NCI-H526 treated with DMSO at 0.1 percent for 48 hours (cell line): ENCODE data around the gene EIF4ENIF1.
"Not testable (repeated sequence)": the region's sequence is repeated elsewhere in the genome, so short reads cannot be mapped to it uniquely, and the experiment has no call there.

ENCODE experiments used
- DNase-seq: peaks from one replicate; lab custom pipeline; 2025; lab: John Stamatoyannopoulos, UW

EIF4ENIF1 gene, protein sequence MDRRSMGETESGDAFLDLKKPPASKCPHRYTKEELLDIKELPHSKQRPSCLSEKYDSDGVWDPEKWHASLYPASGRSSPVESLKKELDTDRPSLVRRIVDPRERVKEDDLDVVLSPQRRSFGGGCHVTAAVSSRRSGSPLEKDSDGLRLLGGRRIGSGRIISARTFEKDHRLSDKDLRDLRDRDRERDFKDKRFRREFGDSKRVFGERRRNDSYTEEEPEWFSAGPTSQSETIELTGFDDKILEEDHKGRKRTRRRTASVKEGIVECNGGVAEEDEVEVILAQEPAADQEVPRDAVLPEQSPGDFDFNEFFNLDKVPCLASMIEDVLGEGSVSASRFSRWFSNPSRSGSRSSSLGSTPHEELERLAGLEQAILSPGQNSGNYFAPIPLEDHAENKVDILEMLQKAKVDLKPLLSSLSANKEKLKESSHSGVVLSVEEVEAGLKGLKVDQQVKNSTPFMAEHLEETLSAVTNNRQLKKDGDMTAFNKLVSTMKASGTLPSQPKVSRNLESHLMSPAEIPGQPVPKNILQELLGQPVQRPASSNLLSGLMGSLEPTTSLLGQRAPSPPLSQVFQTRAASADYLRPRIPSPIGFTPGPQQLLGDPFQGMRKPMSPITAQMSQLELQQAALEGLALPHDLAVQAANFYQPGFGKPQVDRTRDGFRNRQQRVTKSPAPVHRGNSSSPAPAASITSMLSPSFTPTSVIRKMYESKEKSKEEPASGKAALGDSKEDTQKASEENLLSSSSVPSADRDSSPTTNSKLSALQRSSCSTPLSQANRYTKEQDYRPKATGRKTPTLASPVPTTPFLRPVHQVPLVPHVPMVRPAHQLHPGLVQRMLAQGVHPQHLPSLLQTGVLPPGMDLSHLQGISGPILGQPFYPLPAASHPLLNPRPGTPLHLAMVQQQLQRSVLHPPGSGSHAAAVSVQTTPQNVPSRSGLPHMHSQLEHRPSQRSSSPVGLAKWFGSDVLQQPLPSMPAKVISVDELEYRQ

DNA sequence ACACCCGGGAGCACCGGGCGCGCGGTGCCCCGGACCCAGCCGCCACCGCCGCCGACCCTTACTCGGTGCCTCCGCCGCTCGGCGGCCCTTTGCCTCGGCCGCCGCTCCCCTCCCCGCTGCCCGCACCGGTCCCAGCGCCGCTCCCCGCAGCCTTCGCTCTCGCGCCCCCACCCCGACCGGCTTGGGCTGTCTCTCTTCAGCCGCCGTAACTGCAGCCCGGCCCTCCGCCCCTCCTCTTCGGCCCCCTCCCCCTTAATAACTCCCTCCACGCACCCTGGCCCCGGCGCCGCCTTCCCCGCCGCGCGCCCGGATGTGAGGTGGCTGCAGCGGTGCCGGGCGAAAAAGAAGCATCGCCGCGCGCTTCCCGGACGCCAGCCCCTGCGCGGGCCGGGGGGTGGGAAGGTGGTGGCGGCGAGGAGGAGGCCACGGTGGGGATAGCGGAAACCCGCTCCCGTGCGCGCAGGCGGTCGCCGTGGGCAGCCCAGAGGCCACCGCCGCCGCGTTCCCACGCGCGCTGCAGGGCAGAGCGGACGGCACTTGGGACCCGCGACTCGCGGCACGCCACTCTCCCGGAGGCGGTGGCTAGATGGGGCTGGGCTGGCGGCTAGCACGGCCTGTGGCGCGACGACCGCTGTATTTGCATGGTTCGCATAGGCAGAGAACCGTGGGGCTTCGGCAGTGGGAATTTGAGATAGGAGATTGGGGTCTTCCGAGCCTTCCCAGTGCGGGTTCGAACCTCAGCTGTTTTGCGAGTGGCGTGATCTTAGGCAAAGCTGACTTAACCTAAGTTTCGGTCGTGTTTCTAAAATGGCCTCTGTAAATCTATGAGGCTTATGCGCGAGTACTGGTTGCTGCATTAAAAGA, at the start of gene EIF4ENIF1:
Gene EIF4ENIF1, minus strand, starts transcription at position 211 of the 864 bp plus-strand sequence. CDS start 1,124 bp downstream, outside the sequence.
- DNase-seq: peak; percentile 57

DNA sequence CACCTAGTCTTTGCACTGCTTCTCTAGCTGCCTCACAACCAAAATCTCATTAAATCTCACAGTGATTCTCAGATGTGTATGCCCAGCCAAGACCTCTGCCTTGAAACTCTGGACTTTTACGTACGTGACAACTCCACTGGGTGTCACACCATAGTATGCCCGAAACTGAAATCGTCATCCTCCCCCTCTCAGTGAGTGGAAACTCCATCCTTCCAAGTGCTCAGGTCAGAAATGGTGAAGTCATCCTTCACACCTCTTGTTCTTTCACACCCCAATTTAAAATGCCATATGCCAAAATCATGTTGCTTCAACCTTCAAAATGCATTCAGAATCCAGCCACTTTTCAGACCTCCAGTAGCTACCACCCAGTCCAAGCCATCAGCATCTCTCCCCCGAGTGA, 49.2 kb upstream of the EIF4ENIF1 start:
- DNase-seq: no peak

DNA sequence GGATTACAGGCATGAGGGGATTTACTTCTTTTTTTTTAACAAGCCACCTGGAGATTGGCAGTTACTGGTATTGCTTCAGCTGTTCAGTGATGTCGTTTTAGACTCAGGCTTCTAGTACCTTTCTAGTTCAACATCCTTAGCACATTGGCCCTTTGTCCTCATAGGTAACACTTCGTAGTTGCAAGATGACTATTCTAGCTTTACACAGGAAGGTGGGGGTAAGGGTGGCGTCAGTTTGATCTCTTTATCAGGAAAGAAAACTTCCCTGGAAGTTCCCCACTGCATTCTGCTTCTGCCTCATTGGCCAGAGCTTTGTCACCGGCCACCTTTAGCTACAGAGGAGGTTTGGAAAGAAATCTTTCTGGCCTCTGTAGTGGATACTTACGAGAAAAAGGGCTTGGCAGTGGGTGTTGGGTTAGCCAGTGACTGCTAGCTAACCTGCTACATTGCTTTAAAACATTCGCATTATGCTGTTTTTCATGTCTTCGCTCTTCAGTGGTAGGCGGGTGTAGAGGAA, 47.4 kb upstream of the EIF4ENIF1 start:
- no peak for DNase-seq

DNA sequence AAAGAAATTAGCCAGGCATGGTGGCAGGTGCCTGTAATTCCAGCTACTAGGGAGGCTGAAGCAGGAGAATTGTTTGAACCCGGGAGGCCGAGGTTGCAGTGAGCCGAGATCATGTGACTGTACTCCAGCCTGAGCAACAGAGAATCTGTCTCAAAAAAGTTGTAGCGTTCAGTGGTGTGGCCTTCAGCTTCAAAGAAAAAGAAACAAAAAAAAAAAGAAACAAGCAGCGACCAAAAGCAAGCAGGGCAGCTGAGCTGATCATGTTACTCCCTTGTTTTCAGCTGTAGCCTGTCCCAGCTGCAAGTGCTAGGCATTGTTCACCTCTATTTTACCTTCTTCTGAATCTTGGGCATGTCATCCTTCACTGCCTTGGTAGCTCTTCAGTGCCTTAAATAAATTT, 43.7 kb upstream of the EIF4ENIF1 start:
- no peak for DNase-seq

DNA sequence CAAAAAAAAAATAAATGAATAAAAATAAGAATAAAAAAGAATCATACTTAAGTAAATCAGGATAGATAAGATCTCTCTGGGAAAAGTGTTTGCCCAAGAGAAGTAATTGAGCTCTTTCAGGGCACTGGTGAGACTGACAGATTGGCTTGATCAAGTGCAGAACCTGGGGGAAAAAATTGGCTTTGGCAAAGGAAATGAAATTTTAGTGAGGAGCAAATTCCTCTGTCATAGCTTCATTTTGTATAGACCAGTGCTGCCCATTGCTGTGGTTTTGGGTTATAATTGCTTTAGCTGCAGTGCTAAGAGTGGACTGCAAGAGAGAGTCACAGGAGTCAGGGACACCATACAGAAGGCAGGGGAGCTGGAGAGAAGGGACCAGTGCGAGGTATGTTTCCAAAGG, 42.4 kb upstream of the EIF4ENIF1 start:
- no peak for DNase-seq

DNA sequence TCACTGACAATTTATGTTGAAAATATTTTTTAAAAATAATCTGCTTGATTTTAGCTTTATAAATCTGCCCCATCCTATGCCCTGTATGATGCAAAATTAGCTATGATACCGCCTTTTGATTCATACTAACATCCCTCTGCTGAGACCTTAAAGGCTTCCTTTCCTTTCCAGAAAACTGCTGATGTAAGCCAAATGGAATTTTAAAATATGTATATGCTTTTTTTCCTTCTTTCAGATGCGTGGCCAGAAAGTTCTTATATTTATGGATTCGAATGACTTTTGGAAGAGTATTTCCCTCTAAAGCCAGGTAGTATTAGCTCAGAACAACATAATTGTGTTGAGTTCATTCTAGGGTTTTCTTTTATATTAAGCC, 41.2 kb upstream of the EIF4ENIF1 start:
- DNase-seq: no peak

DNA sequence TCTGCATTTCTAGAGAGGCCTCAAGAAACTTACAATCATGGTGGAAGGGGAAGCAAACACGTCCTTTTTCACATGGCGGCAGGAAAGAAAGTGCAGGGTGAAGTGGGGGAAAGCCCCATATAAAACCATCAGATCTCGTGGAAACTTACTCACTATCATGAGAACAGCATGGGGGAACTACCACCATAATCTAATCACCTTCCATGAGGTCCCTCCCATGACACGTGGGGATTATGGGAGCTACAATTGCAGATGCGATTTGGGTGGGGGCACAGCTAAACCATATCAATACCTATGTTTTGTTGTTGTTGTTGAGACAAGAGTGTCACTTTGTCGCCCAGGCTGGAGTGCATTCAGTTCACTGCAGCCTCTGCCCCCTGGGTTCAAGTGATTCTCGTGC, 36.6 kb upstream of the EIF4ENIF1 start:
- DNase-seq: no peak

DNA sequence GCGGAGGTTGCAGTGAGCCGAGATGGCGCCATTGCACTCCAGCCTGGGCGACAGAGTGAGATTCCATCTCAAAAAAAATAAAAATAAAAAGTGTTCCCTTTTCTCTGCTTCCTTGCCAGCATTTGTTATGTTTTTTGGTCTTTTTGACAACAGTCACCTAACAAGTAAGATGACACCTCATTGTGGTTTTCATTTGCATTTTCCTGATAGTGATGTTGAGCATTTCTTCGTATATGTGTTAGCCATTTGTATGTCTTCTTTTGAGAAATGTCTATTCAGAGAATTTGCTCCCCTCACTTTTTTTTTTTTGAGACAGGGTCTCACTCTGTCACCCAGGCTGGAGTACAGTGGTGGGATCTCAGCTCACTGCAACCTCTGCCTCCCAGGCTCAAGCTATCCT, 34.5 kb upstream of the EIF4ENIF1 start:
- not testable (repeated sequence) for DNase-seq

DNA sequence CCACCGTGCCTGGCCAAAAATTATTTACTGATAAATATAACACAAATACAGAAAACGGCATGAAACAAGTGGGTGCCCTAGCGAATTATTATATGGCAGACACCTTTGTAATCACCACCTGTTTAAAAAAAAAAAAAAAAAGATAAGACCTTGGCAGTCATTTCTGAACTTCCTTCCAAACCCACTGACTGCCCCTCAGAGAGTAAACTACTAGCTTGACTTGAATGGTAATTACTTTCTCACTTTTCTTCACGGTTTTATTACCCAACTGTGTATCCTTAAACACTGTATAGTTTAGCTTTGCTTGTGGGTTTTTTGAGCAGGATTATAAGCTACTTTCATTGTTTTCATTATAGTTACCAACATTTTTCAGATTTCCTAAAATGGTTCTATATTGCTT, 30.4 kb upstream of the EIF4ENIF1 start:
- DNase-seq: no peak

DNA sequence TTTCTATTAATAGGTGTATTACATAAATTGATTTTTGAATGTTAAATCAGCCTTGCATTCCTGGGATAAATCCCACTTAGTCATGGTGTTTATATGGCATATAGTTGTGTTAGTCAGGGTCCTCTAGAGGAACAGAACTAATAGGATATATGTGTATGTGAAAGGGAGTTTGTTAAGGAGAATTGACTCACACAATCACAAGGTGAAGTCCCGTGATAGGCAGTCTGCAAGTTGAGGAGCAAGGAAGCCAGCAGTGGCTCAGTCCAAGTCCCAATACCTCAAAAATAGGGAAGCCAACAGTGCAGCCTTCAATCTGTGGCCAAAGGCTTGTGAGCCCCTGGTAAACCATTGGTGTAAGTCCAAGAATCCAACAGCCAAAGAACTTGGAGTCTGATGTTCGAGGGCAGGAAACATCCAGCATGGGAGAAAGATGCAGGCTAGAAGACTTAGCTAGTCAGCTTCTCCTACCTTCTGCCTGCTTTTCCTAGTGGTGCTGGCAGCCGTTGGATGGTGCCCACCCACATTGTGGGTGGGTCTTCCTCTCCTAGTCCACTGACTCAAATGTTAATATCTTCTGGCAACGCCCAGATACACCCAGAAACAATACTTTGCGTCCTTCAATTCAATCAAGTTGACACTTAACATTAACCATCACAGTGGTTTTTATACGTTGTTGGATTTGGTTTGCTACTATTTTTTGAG, 19.6 kb upstream of the EIF4ENIF1 start:
- no peak for DNase-seq

DNA sequence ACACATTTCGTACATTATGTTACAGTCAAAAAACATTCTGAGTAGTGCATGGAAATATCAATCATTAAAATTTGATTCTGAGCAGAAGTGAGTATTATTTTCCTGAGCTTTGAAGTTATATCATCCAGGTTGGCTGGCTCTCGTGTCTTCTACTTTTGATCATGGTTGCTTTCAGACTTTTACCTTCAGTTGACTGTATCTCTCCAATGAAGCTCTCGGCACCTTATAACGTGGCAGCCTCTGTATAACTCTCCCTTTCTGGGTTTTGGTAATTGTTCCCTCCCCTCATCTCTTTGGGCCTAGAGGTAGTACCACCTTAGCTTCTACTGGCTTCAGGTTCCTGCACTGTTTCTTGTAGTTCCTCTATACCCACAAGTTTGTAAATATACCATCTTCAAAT, 18.9 kb upstream of the EIF4ENIF1 start:
- no peak for DNase-seq

DNA sequence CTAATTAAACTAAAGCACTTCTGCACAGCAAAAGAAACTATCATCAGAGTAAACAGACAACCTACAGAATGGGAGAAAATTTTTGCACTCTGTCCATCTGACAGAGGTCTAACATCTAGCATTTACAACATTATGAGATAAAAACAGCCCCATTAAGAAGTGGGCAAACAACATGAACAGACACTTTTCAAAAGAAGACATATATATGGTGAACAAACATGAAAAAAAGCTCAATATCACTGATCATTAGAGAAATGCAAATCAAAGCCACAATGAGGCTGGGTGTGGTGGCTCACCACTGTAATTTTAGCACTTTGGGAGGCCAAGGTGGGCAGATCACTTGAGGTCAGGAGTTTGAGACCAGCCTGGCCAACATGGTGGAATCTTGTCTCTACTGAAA, 17.9 kb upstream of the EIF4ENIF1 start:
- DNase-seq: not testable (repeated sequence)

DNA sequence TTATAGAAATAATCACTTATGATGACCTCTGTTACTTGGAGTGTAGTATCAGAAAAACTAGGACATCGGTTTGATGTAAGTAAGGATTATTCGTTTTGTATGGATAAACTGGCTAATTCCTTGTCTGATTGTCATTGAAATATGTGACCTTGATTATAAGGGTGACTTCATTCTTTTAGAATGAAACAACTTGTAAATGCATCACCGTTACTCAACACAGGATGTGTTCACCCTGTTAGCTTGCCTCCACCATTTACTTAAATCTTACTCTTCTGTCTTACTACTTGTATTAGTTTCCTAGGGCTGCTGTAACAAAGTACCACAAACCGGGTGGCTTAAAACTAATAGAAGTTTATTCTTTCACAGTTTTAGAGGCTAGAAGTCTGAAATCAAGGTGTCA, 14.6 kb upstream of the EIF4ENIF1 start:
- DNase-seq: no peak

DNA sequence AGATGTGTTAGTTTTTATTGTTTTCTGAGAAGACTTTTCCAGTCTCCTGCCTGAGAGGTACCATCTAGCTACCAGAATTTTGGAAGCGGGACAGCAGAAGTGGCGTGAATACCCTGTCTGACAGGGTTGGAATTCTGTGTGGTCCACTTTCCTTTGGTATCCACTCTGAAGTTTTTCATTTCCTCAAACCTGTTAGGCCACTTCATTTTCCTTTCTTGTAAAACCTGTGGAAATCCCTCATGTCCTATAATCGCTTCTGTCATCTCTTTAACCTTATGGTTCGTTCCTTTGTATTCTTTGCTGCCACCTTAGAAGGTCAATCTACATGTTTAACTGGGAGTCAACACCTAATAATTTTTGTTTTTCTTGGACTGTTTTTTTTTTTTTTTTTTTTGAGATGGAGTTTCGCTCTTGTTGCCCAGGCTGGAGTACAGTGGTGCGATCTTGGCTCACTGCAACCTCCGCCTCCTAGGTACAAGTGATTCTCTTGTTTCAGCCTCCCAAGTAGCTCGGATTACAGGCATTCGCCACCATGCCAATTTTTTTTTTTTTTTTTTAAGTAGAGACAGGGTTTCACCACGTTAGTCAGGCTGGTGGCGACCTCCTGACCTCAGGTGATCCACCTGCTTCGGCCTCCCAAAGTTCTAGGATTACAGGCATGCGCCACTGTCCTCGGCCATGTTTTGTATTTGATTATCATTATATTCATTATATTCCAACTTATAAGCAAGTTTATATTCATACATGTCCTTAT, 13.7 kb upstream of the EIF4ENIF1 start:
- no peak for DNase-seq

DNA sequence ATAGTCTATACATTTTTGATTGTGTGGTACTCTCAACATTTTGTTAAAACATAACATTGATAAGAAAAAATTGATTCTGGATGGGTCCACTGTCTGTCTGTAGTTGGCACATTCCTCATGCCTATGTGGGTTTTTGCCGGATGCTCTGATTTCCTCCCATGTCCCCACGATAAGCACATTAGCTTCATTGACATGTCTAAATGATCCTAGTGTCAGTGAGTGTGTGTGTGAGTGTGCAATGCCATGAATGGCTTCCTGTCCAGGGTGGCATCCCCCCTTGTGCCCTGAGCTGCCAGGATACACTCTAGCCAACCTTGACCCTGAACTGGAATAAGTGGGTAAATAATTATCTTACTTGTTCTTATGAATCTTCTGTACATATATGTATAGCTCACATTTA, 12.1 kb upstream of the EIF4ENIF1 start:
- DNase-seq: no peak

DNA sequence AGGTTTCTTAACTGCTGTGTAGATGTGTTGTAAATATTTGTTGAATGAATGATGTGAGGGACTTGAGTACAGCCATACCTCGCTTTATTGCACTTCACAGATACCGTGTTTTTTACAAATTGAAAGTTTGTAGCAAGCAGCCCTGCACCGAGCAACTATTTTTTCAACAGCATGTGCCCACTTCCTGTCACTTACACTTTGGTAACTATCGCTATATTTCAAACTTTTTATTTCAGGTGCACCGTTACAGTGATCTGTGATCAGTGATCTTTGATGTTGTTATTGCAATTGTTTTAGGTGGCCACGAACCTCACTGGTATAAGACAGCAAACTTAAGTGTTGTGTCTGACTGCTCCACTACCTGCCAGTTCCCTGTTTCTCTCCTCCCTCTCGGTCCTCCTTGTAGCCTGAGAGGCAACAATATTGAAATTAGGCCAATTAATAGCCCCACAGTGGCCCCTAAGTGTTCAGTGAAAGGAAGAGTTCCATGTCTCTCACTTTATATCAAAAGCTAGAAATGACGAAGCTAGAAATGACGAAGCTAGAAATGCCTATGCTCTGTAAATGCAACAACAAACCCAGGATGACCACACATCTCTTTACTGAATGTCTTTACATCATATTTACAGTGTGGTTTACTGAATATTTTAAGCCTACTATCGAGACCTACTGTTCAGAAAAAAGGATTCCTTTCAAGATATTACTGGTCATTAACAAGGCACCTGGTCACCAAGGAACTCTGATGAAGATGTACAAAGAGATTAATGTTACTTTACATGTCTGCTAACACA, 7.7 kb upstream of the EIF4ENIF1 start:
- DNase-seq: no peak

DNA sequence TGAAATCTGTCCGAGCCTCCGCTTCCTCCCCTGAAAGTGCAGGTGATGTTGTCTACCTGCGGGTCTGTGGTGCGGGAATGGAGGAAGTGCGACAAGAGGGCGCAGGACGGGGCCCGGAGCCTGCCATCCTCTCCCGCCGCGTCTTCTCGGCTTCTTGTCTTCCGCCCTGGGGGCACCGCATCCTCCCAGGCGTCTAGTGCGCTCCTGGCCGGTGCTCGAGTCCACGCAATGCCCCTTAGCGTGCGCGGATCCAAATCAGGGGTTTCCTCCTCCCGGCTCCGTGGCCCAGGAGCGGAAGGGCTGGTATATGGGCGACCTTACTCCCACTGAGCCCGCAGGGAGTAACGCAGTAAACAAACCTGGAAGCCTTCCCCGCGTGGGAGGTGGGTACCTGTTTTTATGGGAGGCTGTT, 7.1 kb upstream of the EIF4ENIF1 start:
- DNase-seq: no peak

DNA sequence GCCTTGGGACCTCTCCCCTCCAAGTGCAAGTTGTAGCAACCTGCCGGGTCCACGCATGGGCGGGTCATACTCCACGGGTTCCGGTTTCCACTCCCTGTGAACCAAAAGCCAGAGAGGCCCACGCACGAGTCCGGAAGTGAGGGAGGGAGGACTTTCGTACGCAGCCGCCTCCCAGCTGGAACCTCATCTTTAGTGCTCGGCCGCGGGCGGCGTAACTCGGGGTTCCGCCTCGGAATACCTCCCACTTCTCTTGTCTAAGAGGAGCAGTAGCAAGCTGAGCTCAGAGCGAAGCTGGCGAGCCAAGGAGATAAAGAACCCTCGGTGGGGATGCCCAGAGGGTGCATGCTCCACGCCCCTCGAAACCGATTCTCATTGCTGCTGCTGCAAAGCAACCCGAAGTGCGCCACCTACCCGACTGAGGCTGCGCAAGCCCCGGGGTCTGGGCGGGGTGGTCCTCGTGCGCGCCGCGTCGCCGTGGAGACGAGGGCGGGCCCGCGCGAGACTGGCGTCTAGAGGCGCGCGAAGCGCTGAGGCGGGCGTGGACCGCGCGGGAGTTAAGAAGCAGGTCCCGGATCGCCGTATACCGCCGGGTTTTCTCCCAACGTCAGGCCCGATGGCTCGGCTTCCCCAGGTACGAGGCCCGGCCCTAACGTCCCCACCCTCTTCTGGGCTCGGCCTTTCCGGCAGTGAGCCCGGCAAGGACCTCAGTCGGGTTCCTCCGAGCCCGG, 6.5 kb upstream of the EIF4ENIF1 start, which contains the start of gene SFI1:
Gene SFI1, plus strand, starts transcription at position 530 of the 728 bp plus-strand sequence. CDS start 11,749 bp downstream, outside the sequence.
- peak; percentile 89 for DNase-seq

DNA sequence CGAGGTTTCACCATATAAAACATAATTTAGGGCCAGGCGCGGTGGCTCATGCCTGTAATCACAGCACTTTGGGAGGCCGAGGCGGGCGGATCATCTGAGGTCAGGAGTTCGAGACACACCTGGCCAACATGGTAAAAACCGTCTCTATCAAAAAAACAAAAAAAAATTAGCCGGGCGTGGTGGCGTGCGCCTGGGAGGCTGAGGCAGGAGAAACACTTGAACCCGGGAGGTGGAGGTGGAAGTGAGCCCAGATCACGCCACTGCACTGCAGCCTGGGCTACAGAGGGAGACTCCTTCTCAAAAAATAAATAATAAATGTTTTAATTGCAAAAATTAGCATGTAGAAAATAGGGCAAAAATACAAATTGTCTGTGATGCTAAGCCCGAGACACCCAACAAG, 5.7 kb upstream of the EIF4ENIF1 start:
- DNase-seq: no peak
